ENCODE measurements around the gene PLEKHJ1. TPM values are rescaled to one million over a fixed set of nuclear protein-coding genes. Genes with fewer than 3 reads are reported as not detected.

Gene PLEKHJ1
- total RNA-seq, 2 donors from 2014 or later: 44.1 to 53.0 TPM

DNA sequence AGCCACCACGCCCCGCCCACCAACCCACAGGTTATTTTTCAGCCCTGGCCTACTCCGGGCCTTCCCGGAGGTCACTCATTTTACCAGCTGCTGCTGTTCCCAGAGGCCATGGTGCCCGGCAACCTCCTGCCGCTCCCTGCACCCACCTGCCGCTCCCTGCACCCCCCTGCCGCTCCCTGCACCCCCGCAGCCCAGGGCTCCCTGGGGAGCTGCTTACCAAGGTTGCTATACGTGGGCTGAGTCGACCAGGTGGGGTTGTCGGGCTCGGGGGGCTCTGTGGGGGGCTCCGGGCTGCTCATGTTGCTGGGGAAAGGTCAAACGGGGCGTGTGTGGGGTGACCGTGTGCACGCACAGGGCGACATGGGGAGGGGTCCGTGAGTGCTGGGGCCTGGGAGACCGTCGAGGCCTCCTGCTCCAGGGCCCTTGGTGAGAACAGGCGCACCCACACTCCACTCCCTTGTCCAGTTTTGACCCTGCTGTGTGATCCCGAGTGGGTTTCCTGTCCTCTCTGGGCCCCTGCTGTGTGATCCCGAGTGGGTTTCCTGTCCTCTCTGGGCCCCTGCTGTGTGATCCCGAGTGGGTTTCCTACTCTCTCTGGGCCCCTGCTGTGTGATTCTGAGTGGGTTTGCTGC lies 44.6 kb upstream of the PLEKHJ1 start:
- Histone ChIP-seq H3K9me3 (no peaks in the 10 kb centered on the region), H3K4me3 (no peak overlapping the region), H3K36me3 (peaks cover 7% of the 10 kb centered on the region), H3K27ac (no peak overlapping the region), H3K4me1 (peaks cover 0 to 25% of the 10 kb centered on the region in 2 donors), H3K27me3 (no peaks in the 10 kb centered on the region)
- DNase-seq (ENCODE audit: low spot score): no peak
- TF ChIP-seq CTCF (IDR thresholded peaks at IDR 0.05): no peak

GRCh38 chr19:2278459-2279158 lies 42.5 kb upstream of the PLEKHJ1 start:
- no peak for DNase-seq (ENCODE audit: low spot score)
- Histone ChIP-seq H3K27me3 (no peaks in the 10 kb centered on the region), H3K9me3 (no peaks in the 10 kb centered on the region), H3K4me1 (peaks cover 0 to 44% of the 10 kb centered on the region in 2 donors), H3K27ac (no peak overlapping the region), H3K4me3 (no peak overlapping the region), H3K36me3 (peaks cover 7% of the 10 kb centered on the region)
- no peak for TF ChIP-seq CTCF (IDR thresholded peaks at IDR 0.05)

GRCh38 chr19:2277138-2277537 lies 41.0 kb upstream of the PLEKHJ1 start:
- TF ChIP-seq CTCF (IDR thresholded peaks at IDR 0.05): no peak
- Histone ChIP-seq H3K27me3 (no peaks in the 10 kb centered on the region), H3K27ac (no peak overlapping the region), H3K9me3 (no peaks in the 10 kb centered on the region), H3K36me3 (peaks cover 21% of the 10 kb centered on the region), H3K4me3 (no peak overlapping the region), H3K4me1 (peaks cover 0 to 50% of the 10 kb centered on the region in 2 donors)
- DNase-seq (ENCODE audit: low spot score): no peak

DNA sequence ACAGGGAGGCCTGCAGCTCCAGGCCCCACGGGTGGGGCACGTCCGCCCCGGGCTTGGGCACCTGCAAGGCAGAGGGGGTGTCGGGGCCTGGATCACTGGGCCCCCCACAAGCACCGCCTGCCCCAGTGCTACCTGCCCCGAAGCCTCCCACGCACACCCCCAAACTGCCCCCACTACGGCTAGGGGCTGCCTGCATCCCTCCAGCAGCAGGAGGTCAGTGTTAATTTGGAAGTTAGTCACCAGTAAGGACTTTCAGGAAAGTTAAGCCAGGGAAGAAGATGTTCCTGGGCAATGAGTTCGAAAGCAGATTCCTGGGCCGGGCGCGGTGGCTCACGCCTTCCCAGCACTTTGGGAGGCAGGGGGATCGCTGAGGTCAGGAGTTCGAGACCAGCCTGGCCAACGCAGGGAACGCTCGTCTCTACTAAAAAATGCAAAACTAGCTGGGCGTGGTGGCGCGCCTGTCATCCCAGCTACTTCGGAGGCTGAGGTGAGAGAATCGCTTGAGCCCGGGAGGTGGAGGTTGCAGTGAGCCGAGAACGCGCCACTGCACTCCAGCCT lies 40.4 kb upstream of the PLEKHJ1 start:
- Histone ChIP-seq H3K4me3 (no peak overlapping the region), H3K9me3 (no peaks in the 10 kb centered on the region), H3K4me1 (peaks cover 0 to 50% of the 10 kb centered on the region in 2 donors), H3K36me3 (peaks cover 28% of the 10 kb centered on the region), H3K27me3 (no peaks in the 10 kb centered on the region), H3K27ac (no peak overlapping the region)
- DNase-seq (ENCODE audit: low spot score): no peak
- no peak for TF ChIP-seq CTCF (IDR thresholded peaks at IDR 0.05)

DNA sequence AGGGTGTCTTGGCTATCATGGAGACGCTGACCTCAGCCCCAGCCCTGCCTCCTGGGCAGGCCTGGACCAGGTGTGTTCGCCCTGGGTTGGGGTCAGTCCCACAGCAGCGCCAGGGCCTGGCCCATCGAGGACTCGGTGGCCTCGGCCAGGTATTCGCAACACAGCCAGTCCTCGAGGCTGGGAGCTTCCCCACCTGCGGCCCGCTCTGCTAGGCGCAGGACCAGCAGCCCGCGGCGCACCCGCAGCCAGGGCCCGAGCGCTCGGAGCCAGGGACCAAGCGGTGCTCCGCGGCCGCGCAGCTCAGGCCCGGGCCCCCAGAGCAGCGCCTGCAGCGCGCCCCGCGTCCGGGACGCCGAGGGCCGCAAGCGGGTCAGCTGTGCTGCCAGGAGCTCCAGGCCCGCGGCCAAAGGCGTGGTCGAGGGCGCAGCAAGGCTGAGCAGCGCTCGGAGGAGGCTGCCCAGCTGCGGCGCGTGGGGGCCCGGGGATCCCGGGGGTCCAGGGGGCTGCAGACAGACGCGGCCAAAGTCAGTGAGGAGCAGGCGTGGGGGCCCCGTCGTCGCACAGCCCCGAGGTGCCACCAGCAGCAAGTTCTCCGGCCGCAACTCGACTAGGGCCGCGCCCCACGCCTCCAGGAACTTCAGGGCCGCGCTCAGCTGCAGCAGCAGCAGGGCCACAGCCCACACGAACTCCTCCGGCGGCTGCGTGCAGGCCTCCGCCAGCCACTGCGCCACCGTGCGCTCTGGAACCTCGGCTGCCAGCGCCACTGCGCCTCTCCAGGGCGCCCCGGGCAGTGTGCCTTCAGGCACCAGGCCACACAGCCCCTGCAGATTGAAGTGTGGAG lies 39.7 kb upstream of the PLEKHJ1 start:
- H3K36me3 ChIP-seq: peaks cover 31% of the 10 kb centered on the region
- peak overlapping the region in 1 of 2 donors; percentile 32 for H3K27ac ChIP-seq
- H3K4me3 ChIP-seq: no peak overlapping the region
- no peak for DNase-seq (ENCODE audit: low spot score)
- H3K27me3 ChIP-seq: no peaks in the 10 kb centered on the region
- peaks cover 0 to 55% of the 10 kb centered on the region in 2 donors for H3K4me1 ChIP-seq
- H3K9me3 ChIP-seq: no peaks in the 10 kb centered on the region
- no peak for TF ChIP-seq CTCF (IDR thresholded peaks at IDR 0.05)

Data from right atrium auricular region (tissue), 2 donors.